ENCODE data around the gene IL12RB2. TPM values are rescaled to one million over a fixed set of nuclear protein-coding genes. Genes with fewer than 3 reads are reported as not detected.

IL12RB2 gene
- total RNA-seq, 1 experiment from 2014 or later: 0.22 TPM

DNA sequence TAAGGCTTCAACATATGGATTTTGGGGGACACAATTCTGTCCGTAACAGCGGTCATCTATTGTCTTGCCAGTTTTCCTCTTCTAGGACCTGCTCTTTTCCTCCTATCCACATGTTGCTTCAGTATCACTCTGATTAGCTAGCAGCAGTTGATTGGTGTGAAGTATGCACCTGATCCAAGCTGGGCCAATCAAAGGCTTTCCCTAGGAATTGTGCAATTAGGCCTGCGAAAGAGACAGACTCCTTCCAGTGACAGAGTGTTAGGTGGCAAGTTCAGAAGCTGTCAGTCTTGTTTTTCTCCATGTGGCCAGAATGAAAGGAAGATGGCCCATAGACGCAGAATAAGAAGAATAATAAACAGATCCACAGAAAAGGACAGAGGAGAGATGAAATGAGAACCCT is 34.1 kb upstream of the IL12RB2 start:
- no peaks in the 10 kb centered on the region for H3K4me1 ChIP-seq (ENCODE audit: control insufficient read depth in 1 of 2, insufficient read depth in 2 of 2, low read length in 2 of 2)
- no peaks in the 10 kb centered on the region for H3K9me2 ChIP-seq (ENCODE audit: insufficient read depth)
- no peaks in the 10 kb centered on the region for H3K36me3 ChIP-seq (ENCODE audit: control insufficient read depth in 1 of 2, insufficient read depth in 2 of 2, low read length in 2 of 2)
- TF ChIP-seq EZH2phosphoT487 (IDR thresholded peaks at IDR 0.05; ENCODE audit: borderline replicate concordance) (no peak), ELF1 (IDR thresholded peaks at IDR 0.05; ENCODE audit: borderline replicate concordance, low read depth) (no peak), POLR2A (IDR thresholded peaks at IDR 0.05; ENCODE audit: borderline replicate concordance, extremely low read depth, insufficient read depth, insufficient read length) (no peak), ZFX (IDR thresholded peaks at IDR 0.05) (no peak), EGR1 (IDR thresholded peaks at IDR 0.05; ENCODE audit: low read depth) (no peak), JUND (IDR thresholded peaks at IDR 0.05) (no peak), CEBPB (IDR thresholded peaks at IDR 0.05; ENCODE audit: low read depth) (no peak), SIN3A (IDR thresholded peaks at IDR 0.05; ENCODE audit: low read depth) (no peak), POLR2AphosphoS5 (IDR thresholded peaks at IDR 0.05; ENCODE audit: low read depth, low read length) (no peak), CBX3 (IDR thresholded peaks at IDR 0.05; ENCODE audit: low read depth) (no peak)
- TF ChIP-seq, protein P1, sequence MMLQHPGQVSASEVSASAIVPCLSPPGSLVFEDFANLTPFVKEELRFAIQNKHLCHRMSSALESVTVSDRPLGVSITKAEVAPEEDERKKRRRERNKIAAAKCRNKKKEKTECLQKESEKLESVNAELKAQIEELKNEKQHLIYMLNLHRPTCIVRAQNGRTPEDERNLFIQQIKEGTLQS (IDR thresholded peaks at IDR 0.05): no peak
- TF ChIP-seq, protein P2, sequence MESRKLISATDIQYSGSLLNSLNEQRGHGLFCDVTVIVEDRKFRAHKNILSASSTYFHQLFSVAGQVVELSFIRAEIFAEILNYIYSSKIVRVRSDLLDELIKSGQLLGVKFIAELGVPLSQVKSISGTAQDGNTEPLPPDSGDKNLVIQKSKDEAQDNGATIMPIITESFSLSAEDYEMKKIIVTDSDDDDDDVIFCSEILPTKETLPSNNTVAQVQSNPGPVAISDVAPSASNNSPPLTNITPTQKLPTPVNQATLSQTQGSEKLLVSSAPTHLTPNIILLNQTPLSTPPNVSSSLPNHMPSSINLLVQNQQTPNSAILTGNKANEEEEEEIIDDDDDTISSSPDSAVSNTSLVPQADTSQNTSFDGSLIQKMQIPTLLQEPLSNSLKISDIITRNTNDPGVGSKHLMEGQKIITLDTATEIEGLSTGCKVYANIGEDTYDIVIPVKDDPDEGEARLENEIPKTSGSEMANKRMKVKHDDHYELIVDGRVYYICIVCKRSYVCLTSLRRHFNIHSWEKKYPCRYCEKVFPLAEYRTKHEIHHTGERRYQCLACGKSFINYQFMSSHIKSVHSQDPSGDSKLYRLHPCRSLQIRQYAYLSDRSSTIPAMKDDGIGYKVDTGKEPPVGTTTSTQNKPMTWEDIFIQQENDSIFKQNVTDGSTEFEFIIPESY (IDR thresholded peaks at IDR 0.05; ENCODE audit: extremely low read depth, insufficient replicate concordance, low read length): no peak
- TF ChIP-seq, protein P3, sequence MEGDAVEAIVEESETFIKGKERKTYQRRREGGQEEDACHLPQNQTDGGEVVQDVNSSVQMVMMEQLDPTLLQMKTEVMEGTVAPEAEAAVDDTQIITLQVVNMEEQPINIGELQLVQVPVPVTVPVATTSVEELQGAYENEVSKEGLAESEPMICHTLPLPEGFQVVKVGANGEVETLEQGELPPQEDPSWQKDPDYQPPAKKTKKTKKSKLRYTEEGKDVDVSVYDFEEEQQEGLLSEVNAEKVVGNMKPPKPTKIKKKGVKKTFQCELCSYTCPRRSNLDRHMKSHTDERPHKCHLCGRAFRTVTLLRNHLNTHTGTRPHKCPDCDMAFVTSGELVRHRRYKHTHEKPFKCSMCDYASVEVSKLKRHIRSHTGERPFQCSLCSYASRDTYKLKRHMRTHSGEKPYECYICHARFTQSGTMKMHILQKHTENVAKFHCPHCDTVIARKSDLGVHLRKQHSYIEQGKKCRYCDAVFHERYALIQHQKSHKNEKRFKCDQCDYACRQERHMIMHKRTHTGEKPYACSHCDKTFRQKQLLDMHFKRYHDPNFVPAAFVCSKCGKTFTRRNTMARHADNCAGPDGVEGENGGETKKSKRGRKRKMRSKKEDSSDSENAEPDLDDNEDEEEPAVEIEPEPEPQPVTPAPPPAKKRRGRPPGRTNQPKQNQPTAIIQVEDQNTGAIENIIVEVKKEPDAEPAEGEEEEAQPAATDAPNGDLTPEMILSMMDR (IDR thresholded peaks at IDR 0.05 in 2 of 3, conservative IDR thresholded peaks at IDR 0.05 in 1 of 3; ENCODE audit: borderline replicate concordance in 1 of 3, insufficient read depth in 1 of 3, low read depth in 2 of 3, low read length in 2 of 3): no peak
- no TSS peak for BruUV-seq (replicated peaks)
- no peak overlapping the region for H3K4me3 ChIP-seq (replicated peaks in 1 of 2; ENCODE audit: low read depth in 1 of 2, low read length in 2 of 2)
- intact Hi-C loops (cut with micrococcal nuclease): no loop called here
- ATAC-seq (no peak), DNase-seq (ENCODE audit: low read depth, low spot score) (no peak)
- H3K79me2 ChIP-seq (ENCODE audit: insufficient read depth, low read length): no peaks in the 10 kb centered on the region
- POLR2A ChIA-PET: no interaction called here
- CTCF ChIA-PET: no interaction called here
- no peak overlapping the region for H3K27ac ChIP-seq (ENCODE audit: low read depth, low read length)
- H3K9me3 ChIP-seq (ENCODE audit: control insufficient read depth in 1 of 2, insufficient read depth in 1 of 2, low read depth in 1 of 2, low read length in 2 of 2): no peaks in the 10 kb centered on the region
- no peak overlapping the region for H3K9ac ChIP-seq (ENCODE audit: low read length)
- H4K20me1 ChIP-seq (ENCODE audit: insufficient read depth): no peaks in the 10 kb centered on the region
- H3K4me2 ChIP-seq (ENCODE audit: low read length): no peak overlapping the region
- RAD21 ChIA-PET (ENCODE audit: low non-redundant PET in 1 of 2, low total read pairs in 2 of 2, uncharacterized antibody in 2 of 2, unreplicated experiment in 2 of 2): no interaction called here
- no peak overlapping the region for H2AFZ ChIP-seq (ENCODE audit: low read depth, low read length, poor library complexity, severe bottlenecking)
- no peaks in the 10 kb centered on the region for H3K27me3 ChIP-seq (ENCODE audit: insufficient read depth, low read length)
